Left ventricle myocardium inferior (tissue), 1 donor: ENCODE data around the gene MEGF11. TPM values are rescaled to one million over a fixed set of nuclear protein-coding genes. Genes with fewer than 3 reads are reported as not detected.

Source experiments
- DNase-seq: peaks from one replicate; pipeline ENCODE4 v3.0.0-alpha.2; 2020
- H3K27ac ChIP-seq: fragments of 200-600 bp; replicated peaks from 2 replicates; pipeline ENCODE4 v1.8.0; 2021
- H3K27me3 ChIP-seq: fragments of 200-600 bp; 2 replicates; pipeline ENCODE4 v1.8.0; 2021; ENCODE audit warnings: low read depth
- H3K36me3 ChIP-seq: fragments of 200-600 bp; 2 replicates; pipeline ENCODE4 v1.8.0; 2021
- H3K4me1 ChIP-seq: fragments of 200-600 bp; 2 replicates; pipeline ENCODE4 v1.8.0; 2021
- H3K4me3 ChIP-seq: fragments of 200-600 bp; 2 replicates; pipeline ENCODE4 v1.8.0; 2021; ENCODE audit warnings: mild to moderate bottlenecking, moderate library complexity
- H3K9me3 ChIP-seq: fragments of 200-600 bp; replicated peaks from 2 replicates; pipeline ENCODE4 v1.8.0; 2021
- intact Hi-C: fragments of 100-400 bp; cut with micrococcal nuclease; formaldehyde crosslinking; loops from one replicate; pipeline ENCODE4 v1.11.0; 2022
- total RNA-seq: library from RNA; stranded (reverse); fragmentation: NEBNext Ultra II Directional; extraction: Animal tissue kit (Norgen Biotek cat#: 25700); gene quantifications from one replicate; pipeline ENCODE4 v1.2.1, GENCODE V29; 2021
- TF ChIP-seq, protein P1 (sequence below): fragments of 200-600 bp; IDR thresholded peaks from 2 replicates; pipeline ENCODE4 v1.8.0; 2021; ENCODE audit warnings: antibody characterized with exemption, mild to moderate bottlenecking, borderline replicate concordance
- donor health status: DM: no; HTN: yes; CAD: no; lungs with severe emphysema.

MEGF11 gene
- total RNA-seq, 1 donor from 2014 or later = not detected

DNA sequence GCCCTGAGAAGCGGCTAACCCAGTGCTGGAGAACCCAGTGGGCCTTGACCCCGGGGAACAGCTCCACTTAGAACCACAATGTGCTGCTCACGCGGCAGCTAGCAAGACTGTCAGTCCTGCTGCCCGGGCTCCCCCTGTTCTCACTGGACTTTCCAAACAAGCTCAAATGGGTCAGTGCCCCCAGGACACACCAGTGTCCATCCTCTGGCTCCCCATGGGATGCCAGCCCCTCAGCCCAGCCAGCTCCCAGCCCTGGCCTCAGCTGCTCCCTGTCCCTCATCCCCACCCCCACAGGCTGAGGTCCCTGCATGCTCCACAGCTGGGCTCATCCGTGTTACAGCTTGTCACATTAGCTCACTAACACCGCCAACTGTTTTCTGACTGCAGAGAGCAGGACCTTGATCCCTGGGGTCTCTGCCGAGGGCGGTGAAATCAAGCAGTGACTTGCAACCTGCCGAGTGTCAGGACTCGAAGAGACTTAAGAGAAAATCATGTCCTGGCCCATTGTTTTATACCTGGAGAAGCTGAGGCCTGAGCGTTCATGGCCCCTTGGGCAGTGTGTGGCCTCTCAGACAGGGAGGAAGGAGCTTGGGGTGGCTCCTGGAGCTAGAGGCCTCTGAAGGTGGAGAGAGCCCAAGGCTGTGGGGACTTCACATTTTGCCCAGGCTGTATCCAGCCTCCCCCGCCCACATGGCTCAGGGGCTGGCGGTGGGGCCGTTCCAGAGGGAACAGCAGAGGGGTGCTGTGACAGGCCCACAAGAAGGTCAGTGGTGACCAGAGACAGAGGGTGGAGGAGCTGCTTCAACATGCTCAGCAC lies 157.5 kb downstream of the MEGF11 start:
- intact Hi-C loops = no loop called here
- no peak for DNase-seq
- TF ChIP-seq, protein P1, sequence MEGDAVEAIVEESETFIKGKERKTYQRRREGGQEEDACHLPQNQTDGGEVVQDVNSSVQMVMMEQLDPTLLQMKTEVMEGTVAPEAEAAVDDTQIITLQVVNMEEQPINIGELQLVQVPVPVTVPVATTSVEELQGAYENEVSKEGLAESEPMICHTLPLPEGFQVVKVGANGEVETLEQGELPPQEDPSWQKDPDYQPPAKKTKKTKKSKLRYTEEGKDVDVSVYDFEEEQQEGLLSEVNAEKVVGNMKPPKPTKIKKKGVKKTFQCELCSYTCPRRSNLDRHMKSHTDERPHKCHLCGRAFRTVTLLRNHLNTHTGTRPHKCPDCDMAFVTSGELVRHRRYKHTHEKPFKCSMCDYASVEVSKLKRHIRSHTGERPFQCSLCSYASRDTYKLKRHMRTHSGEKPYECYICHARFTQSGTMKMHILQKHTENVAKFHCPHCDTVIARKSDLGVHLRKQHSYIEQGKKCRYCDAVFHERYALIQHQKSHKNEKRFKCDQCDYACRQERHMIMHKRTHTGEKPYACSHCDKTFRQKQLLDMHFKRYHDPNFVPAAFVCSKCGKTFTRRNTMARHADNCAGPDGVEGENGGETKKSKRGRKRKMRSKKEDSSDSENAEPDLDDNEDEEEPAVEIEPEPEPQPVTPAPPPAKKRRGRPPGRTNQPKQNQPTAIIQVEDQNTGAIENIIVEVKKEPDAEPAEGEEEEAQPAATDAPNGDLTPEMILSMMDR = no peak

DNA sequence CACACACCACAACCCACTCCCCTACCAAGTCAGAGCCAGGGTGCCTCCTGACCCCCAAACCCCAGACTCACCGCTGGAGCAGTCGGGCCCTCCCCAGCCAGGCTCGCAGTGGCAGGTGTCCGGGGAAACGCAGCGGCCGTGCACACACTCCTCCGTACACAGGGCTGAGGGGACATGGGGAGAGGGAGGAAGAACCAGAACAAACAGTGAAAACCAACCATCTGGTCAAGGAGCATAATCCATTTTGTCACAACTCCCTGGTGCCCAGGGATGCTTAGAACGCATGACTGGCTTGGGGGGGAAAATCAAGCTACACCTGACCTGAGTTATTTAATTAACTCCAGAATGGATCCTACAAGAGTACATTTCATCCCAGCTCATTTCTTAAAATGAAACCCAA lies 159.2 kb downstream of the MEGF11 start:
- DNase-seq = no peak
- Histone ChIP-seq H3K9me3 (no peaks in the 10 kb centered on the region), H3K4me1 (peaks cover 21% of the 10 kb centered on the region), H3K36me3 (no peaks in the 10 kb centered on the region), H3K4me3 (no peak overlapping the region), H3K27me3 (peaks cover 10% of the 10 kb centered on the region), H3K27ac (no peak overlapping the region)
- TF ChIP-seq, protein P1 = no peak
- intact Hi-C loops = no loop called here

More for the DNA sequence above, 157.5 kb downstream of the MEGF11 start:
- Histone ChIP-seq H3K36me3 (no peaks in the 10 kb centered on the region), H3K9me3 (no peaks in the 10 kb centered on the region), H3K4me3 (no peak overlapping the region), H3K27ac (no peak overlapping the region), H3K27me3 (peaks cover 19% of the 10 kb centered on the region), H3K4me1 (peaks cover 11% of the 10 kb centered on the region)

DNA sequence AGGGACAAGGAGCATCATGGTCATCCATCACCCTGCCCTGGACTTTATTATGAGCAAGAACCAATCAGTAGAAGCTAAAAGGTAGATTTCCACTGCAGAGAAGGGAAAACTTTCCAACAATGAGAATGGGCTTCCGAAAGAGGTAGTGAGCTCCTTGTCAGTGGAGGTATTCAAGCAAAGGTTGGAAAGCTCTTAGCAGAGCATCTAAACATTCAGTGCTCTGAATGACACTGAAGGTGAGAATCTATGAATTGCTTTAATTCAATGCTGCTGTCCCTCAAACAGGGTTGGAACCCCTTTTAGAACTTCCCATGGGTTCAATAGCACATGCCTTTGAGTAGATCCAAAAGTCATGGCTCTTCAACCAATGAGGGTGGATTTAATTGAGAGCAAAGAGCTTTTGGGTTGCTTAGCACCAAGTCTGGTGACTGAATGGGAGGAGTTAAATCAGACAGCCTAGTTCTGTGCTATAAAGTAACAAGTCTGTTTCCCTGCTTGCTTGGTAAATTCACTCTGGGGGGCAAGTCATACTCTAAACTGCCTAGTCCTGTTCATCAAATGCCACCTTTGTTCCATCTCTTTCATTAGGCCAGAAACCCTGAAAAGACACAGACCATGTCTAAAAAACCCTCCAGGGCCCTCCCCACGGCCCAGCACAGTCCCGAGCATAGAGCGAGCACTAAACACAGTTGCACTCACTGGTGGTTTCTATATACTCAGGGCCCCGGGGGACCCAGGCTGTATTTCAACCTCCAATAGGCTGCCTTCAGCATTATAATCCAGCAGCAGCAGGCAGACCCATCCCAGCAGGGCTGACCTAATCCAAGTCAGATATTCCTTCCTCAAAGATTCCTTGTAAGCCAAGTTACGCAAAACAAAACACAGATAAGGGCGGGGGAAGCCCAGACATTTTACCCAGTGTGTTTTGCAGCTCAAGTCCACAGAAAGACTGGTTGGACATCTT lies 161.2 kb downstream of the MEGF11 start:
- DNase-seq = no peak
- no peak overlapping the region for H3K27ac ChIP-seq
- peaks cover 24% of the 10 kb centered on the region for H3K4me1 ChIP-seq
- H3K27me3 ChIP-seq = peaks cover 7% of the 10 kb centered on the region
- intact Hi-C loops = no loop called here
- no peaks in the 10 kb centered on the region for H3K9me3 ChIP-seq
- H3K4me3 ChIP-seq = no peak overlapping the region
- TF ChIP-seq, protein P1 = no peak
- H3K36me3 ChIP-seq = no peaks in the 10 kb centered on the region

DNA sequence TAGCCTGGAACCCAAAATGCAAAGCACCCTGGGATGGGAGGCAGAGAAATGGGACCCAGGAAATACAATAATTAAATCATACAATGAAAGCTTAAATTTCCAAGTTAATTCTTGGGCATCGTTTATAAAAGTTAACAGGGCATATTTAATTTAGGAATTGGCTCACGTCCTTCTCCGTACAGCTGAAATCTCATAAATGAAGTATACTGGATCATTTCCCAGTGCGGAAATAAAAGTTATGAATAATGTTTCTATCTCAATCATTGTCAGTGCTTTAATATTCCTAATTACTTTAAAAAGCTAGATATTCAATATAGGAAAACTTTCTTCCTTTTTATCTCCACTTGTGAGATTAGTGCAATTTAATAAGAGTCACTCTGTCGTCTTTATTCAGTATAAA lies 164.0 kb downstream of the MEGF11 start:
- peaks cover 7% of the 10 kb centered on the region for H3K9me3 ChIP-seq
- peaks cover 22% of the 10 kb centered on the region for H3K4me1 ChIP-seq
- TF ChIP-seq, protein P1 = no peak
- H3K27me3 ChIP-seq = no peaks in the 10 kb centered on the region
- DNase-seq = no peak
- peak overlapping the region; percentile 80 for H3K27ac ChIP-seq
- intact Hi-C loops = no loop called here
- H3K4me3 ChIP-seq = no peak overlapping the region
- H3K36me3 ChIP-seq = no peaks in the 10 kb centered on the region

DNA sequence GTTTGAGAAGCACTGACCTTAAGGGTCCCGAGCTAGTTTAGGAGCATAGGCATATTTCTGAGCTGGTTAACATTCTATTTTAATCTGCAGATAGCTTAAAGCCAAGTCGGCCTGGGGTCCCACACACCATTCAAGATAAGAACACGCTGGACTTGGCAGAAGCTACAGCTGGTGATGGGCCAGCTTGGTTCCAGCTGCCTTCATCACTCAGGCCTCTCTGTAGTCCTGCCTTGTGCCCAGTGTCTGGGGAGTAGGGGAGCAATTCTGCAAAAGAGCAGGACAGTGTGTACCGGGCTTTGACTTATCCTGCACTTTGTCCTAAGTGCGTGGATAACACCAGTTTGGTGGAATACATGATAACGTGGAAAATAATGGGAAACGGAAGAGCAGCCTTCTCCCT lies 164.5 kb downstream of the MEGF11 start:
- Histone ChIP-seq H3K27ac (peak overlapping the region; percentile 80), H3K27me3 (no peaks in the 10 kb centered on the region)

More for the DNA sequence above, 164.5 kb downstream of the MEGF11 start:
- intact Hi-C loops = no loop called here
- TF ChIP-seq, protein P1 = no peak
- Histone ChIP-seq H3K4me1 (peaks cover 22% of the 10 kb centered on the region), H3K4me3 (no peak overlapping the region), H3K36me3 (no peaks in the 10 kb centered on the region), H3K9me3 (peaks cover 11% of the 10 kb centered on the region)
- peak; percentile 75 for DNase-seq
